Rectal smooth muscle tissue (tissue), 1 donor: ENCODE results near the gene TRPM2.

Source experiments
- H3K27ac ChIP-seq: one replicate; pipeline ENCODE4 v1.7.0; 2013; ENCODE audit warnings: low read depth, low read length, inconsistent platforms
- H3K27me3 ChIP-seq: one replicate; pipeline ENCODE4 v1.7.0; 2013; ENCODE audit warnings: low read length; ENCODE audit not compliant: control insufficient read depth, insufficient read depth
- H3K36me3 ChIP-seq: one replicate; pipeline ENCODE4 v1.7.0; 2013; ENCODE audit warnings: low read length; ENCODE audit not compliant: control insufficient read depth, insufficient read depth
- H3K4me1 ChIP-seq: one replicate; pipeline ENCODE4 v1.7.0; 2013; ENCODE audit warnings: low read length; ENCODE audit not compliant: control insufficient read depth, insufficient read depth
- H3K4me3 ChIP-seq: one replicate; pipeline ENCODE4 v1.7.0; 2013; ENCODE audit warnings: low read length
- H3K9ac ChIP-seq: one replicate; pipeline ENCODE4 v1.7.0; 2013; ENCODE audit warnings: low read length

The TRPM2 gene

DNA sequence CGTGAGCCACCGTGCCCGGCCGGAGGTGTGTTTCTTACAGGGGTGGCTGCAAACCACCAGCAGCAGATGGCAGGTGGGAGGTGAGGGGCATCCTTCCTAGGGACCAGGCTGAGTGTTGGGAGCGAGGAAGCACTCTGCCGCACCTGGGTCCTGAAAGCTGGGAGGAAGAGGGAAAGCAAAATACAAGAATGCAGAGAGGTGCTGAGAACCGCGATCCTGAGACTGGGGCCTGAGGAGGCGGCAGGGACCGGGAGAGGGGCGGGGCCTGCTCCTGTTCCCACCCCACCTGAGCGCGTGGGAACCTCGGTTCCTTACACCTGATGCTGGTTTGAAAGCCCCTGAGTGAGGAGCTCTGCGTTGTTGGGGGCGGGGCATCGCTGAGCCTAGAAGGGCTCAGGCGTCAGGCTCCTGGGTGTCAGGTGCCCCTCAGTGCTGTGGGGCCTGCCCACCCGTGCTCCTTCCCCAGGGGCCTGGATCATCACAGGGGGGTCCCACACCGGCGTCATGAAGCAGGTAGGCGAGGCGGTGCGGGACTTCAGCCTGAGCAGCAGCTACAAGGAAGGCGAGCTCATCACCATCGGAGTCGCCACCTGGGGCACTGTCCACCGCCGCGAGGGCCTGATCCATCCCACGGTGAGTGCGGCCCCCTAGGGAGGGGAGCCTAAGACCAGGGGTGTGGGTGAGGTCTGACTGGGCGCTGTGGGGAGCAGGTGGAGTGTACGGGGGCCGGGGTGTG is 15.5 kb downstream of the TRPM2 start:
- Histone ChIP-seq H3K4me1 (no peaks in the 10 kb centered on the region), H3K4me3 (no peak overlapping the region), H3K27me3 (peaks cover 16% of the 10 kb centered on the region), H3K36me3 (no peaks in the 10 kb centered on the region), H3K9ac (no peak overlapping the region), H3K27ac (no peak overlapping the region)

- H3K36me3 ChIP-seq, result no peaks in the 10 kb centered on the region
- H3K9ac ChIP-seq, result no peak overlapping the region
- H3K4me3 ChIP-seq, result peak overlapping the region; percentile 27
- peaks cover 13% of the 10 kb centered on the region for H3K27me3 ChIP-seq
- H3K27ac ChIP-seq, result no peak overlapping the region
- no peaks in the 10 kb centered on the region for H3K4me1 ChIP-seq
These were observed 16.8 kb downstream of the TRPM2 start for GRCh38 chr21:44370027-44370735.

GRCh38 chr21:44370786-44371410 is 17.5 kb downstream of the TRPM2 start:
- Histone ChIP-seq H3K9ac (no peak overlapping the region), H3K4me3 (no peak overlapping the region), H3K27ac (no peak overlapping the region), H3K36me3 (no peaks in the 10 kb centered on the region), H3K27me3 (peaks cover 13% of the 10 kb centered on the region), H3K4me1 (no peaks in the 10 kb centered on the region)

- H3K27ac ChIP-seq, result no peak overlapping the region
- H3K36me3 ChIP-seq, result no peaks in the 10 kb centered on the region
- no peaks in the 10 kb centered on the region for H3K4me1 ChIP-seq
- H3K4me3 ChIP-seq, result no peak overlapping the region
- no peak overlapping the region for H3K9ac ChIP-seq
- H3K27me3 ChIP-seq, result peaks cover 13% of the 10 kb centered on the region
These were observed 18.2 kb downstream of the TRPM2 start for GRCh38 chr21:44371596-44371995.

- Histone ChIP-seq H3K27me3 (peaks cover 13% of the 10 kb centered on the region), H3K4me1 (no peaks in the 10 kb centered on the region), H3K27ac (no peak overlapping the region), H3K4me3 (no peak overlapping the region), H3K36me3 (no peaks in the 10 kb centered on the region), H3K9ac (no peak overlapping the region)
These were observed 19.2 kb downstream of the TRPM2 start for GRCh38 chr21:44372616-44373015.

- Histone ChIP-seq H3K27me3 (peaks cover 4% of the 10 kb centered on the region), H3K27ac (no peak overlapping the region), H3K36me3 (no peaks in the 10 kb centered on the region), H3K4me3 (no peak overlapping the region), H3K9ac (no peak overlapping the region), H3K4me1 (no peaks in the 10 kb centered on the region)
These were observed 21.3 kb downstream of the TRPM2 start for GRCh38 chr21:44374601-44375280.

DNA sequence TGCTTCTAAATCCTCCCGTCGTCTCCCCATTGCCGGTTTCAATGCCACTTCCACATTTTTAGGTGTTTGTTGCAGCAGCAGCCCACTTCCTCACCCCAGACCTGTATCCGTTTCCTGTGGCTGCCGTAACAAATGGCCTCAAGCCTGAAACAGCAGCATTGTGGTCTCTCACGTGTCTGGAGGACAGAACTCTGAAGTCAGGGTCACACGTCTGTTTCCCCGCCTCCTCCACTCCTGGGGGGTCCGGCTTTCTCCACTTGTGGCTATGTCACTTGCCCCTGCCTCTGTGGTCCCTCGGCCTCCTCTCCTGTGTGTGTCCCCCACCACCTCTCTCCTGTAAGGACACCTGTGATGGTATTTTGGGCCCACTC is 21.8 kb downstream of the TRPM2 start:
- Histone ChIP-seq H3K27ac (no peak overlapping the region), H3K9ac (no peak overlapping the region), H3K36me3 (no peaks in the 10 kb centered on the region), H3K4me3 (no peak overlapping the region), H3K4me1 (no peaks in the 10 kb centered on the region), H3K27me3 (peaks cover 4% of the 10 kb centered on the region)

- Histone ChIP-seq H3K27me3 (peaks cover 2% of the 10 kb centered on the region), H3K4me1 (no peaks in the 10 kb centered on the region), H3K9ac (no peak overlapping the region), H3K27ac (no peak overlapping the region), H3K4me3 (no peak overlapping the region), H3K36me3 (no peaks in the 10 kb centered on the region)
These were observed 22.4 kb downstream of the TRPM2 start for GRCh38 chr21:44375761-44376241.

GRCh38 chr21:44376606-44377005 is 23.2 kb downstream of the TRPM2 start:
- Histone ChIP-seq H3K4me1 (no peaks in the 10 kb centered on the region), H3K27me3 (no peaks in the 10 kb centered on the region), H3K36me3 (no peaks in the 10 kb centered on the region), H3K4me3 (no peak overlapping the region), H3K27ac (no peak overlapping the region), H3K9ac (no peak overlapping the region)

DNA sequence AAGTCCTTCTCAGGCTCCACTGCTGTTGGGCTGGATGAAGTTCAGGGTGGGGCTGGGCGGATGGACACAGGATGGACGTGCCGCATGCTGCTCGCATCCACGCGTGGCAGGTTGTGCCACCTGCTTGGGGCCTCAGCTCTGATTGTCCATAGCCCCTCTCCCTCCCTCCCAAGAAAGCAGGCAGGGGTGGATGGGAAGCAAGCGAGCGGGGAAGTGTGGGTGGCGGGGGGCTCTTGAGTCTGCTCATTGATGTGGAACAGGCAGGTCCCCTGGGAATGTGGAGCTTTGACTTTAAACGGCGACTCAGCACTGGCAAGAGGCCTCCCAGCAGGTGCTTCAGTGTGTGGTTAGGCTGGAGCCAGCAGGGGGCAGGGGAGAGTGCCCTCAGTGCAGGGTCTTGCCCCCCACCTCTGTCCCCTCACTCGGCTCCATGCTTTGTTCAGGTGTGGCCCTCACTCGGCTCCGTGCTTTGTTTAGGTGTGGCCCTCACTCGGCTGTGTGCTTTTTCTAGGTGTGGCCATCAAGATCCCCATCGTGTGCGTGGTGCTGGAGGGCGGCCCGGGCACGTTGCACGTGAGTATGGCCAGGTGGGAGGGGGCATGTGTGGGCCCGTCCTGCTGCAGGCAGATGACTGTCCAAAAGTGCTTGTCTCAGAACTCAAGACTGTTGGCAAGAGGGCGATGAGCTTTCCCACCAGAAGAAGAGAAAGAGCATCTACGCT is 23.9 kb downstream of the TRPM2 start:
- Histone ChIP-seq H3K9ac (no peak overlapping the region), H3K4me3 (no peak overlapping the region), H3K27me3 (no peaks in the 10 kb centered on the region), H3K4me1 (no peaks in the 10 kb centered on the region), H3K36me3 (no peaks in the 10 kb centered on the region), H3K27ac (no peak overlapping the region)

- H3K27ac ChIP-seq, result no peak overlapping the region
- no peak overlapping the region for H3K9ac ChIP-seq
- no peak overlapping the region for H3K4me3 ChIP-seq
- H3K36me3 ChIP-seq, result no peaks in the 10 kb centered on the region
- H3K27me3 ChIP-seq, result no peaks in the 10 kb centered on the region
- H3K4me1 ChIP-seq, result no peaks in the 10 kb centered on the region
These were observed 24.7 kb downstream of the TRPM2 start for GRCh38 chr21:44377922-44378645.
